AG08396 (cell line): Measurements from ENCODE around the gene PHACTR3.
"Not testable (repeated sequence)": the region's sequence is repeated elsewhere in the genome, so short reads cannot be mapped to it uniquely, and the experiment has no call there.

ENCODE experiments used
- DNase-seq: peaks from one replicate; pipeline ENCODE4 v3.0.0; 2012; ENCODE audit warnings: low spot score, mixed read lengths

The PHACTR3 gene

GRCh38 chr20:59603781-59604541 is at the start of gene PHACTR3:
Gene PHACTR3 (plus strand): TSS chr20:59604540. CDS start chr20:59605015, 475 bp downstream.
- no peak for DNase-seq

GRCh38 chr20:59557733-59558529 is 46.4 kb upstream of the PHACTR3 start:
- not testable (repeated sequence) for DNase-seq

GRCh38 chr20:59559024-59559817 is 45.1 kb upstream of the PHACTR3 start:
- DNase-seq, result no peak

DNA sequence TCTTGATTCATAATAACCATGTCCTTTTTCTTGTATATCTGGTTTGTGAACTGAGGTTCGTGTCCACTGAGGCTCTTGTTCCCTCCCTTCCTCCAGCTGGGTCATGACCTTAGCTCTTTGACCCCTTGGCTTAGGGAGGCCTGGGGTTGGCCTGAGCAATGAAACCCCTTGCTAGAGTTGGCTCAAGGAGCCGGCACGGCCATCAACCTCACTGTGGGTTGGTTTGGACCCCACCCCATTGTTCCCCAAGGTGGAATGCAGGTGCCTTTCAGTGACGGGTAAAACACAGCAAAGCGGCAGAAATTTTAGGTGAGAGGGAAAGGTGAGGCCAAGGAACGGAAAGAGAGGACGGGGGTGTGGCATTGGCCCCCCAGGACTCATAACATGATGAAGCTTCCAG is 44.5 kb upstream of the PHACTR3 start:
- DNase-seq, result no peak

DNA sequence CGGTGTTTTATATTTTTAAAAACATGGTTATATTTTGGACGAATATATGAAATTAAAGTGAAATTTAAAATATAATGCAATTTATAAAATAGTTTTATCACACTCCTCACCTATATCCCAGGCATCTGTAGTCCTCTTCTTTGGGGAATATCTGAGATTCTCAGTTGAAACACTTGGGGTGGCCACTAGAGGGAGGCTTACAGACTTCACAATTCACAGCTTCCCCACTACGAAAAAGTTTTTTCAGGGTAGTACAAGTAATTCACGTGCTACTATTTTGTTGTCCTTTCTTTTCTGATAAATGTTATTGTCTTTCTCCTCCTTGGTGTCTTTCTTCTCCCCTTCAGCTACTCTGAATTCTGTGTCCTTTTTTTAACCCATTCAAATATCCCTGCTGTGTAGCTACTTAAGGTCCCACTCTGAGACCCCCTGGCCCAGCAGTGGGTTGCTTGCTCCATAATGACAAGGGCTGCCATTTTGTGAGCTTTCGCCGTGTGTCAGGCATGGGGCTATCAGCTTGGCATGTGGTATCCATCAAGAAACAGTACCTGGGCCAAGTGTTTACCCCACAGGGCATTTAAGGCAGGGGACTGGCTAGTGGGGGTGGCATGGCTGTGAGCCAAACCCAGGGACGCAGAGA is 43.6 kb upstream of the PHACTR3 start:
- DNase-seq, result peak; percentile 55

DNA sequence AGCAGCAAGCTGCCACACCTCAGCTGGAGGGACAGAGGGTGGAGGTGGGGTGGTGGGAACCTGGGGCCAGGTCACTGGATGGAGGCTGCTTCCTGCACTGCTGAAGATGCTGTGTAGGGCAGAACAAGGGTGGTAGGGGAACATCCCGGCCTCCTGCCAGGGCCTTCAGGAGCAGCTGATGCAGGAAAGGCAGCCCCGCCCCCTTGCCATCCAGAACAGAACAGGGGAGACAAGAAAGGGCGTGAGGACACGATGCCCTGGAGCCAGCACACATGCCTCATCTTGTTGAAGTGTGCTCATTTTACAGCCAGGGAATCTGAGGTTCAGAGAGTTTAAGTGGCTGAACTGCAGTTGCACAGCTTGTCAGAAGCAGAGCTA is 43.1 kb upstream of the PHACTR3 start:
- DNase-seq, result no peak

- DNase-seq, result no peak
These were observed 42.6 kb upstream of the PHACTR3 start for GRCh38 chr20:59561614-59562277.

DNA sequence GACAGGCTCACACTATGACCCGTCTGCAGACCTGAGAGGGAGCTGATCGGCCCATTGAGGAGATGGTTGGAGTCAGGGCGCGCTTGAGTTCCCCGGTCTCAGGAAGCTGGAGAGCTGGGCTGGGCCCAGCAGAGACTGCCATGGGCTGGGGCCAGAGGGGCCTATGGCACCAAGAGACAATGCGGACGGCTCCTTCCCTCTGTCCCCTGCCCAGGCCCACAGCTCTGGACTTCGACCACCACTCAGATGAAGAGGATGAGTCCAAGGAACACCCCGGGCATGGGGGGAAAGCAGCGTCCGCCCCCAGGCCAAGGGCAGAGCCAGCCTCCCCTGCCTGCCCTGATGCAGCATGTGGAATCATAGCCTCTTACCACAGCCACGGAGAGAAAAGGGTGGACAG is 40.2 kb upstream of the PHACTR3 start:
- no peak for DNase-seq

DNA sequence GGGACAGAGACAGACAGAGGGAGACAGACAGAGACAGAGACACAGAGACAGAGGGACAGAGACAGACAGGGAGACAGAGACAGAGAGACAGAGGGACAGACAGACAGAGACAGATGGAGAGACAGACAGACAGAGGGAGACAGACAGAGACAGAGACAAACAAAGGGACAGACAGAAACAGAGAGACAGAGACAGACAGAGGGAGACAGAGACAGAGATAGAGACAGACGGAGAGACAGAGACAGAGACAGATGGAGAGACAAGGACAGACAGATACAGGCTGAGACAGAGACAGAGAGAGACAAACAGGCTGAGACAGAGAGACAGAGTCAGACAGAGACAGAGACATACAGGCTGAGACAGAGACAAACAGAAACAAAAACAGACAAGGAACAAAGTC is 39.4 kb upstream of the PHACTR3 start:
- no peak for DNase-seq

GRCh38 chr20:59565768-59566461 is 38.4 kb upstream of the PHACTR3 start:
- DNase-seq, result no peak

DNA sequence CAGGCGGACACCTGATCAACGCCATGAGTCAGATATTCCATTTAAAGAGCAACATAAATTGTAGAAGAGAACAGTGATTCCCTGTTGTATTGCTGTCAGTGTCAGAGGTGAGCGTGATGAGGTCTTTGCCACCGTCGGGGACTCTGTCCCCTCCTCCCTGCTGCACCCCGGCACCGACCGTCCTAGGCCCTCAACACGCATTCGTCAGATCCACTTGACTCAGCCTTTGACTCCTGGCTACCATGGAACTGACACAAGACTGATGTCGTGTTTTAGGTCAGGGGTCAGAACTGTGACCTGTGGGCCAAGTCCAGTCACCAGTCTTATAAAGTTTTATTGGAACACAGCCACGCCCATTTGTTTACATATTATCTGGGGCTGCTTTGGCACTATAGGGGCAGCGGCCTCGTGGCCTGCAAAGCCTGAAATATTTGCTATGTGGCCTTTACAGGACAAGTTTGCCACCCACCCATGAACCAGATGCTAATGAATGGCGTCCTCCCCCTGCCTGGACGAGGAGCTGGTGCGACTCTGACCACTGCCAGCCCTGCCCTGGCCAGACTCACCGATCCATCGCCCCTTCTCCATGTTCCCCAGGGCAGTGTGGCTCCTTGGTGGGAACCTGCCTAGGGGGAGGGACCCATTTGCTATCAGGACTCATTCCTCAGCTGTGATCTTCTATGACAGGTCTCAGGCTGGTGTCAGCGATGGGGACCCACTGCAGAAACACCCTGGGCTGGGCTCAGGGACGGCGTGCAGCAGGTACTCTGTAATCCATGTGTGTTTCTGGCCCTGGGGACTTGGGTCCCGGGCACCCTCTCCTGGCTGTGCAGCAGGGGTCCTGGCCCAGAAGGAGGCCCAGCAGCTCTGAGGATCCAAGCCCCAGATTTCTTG is 37.5 kb upstream of the PHACTR3 start:
- no peak for DNase-seq

GRCh38 chr20:59567585-59568508 is 36.5 kb upstream of the PHACTR3 start:
- DNase-seq, result no peak

- no peak for DNase-seq
These were observed 35.8 kb upstream of the PHACTR3 start for GRCh38 chr20:59568509-59569024.

DNA sequence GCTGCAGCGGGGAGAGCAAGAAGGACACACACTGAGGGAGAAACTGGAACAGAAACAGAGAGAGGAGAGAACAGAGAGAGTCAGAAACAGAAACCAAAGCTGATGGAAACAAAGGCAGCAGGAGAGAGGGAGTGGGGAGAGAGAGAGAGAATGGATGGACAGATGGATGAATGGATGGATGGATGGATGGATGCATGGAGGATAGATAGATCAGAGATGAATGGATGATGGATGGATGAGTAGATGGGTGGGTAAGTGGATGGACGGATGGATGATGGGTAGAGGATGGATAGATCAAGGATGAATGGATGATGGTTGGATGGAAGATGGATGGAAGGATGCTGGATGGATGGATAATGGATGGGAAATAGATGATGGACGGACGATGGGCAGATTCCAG is 35.0 kb upstream of the PHACTR3 start:
- no peak for DNase-seq

DNA sequence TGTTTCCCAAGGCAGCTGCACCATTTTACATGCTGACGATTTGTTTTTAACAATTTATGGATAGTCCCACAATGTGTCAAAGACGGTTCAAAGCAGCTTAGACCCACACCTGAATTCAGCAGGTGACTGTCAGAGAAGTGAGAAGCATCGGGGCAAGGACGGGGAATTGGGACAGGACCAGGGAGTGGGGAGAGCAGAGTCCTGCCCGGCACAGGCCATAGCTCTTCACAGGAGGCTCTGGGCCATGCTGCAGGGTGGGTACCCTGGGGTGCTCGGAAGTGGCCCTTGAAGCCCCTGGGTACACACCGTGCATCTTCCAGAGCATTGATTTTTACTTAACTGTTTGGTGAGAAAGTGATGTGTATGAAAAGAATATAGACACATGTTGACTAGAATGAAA is 33.2 kb upstream of the PHACTR3 start:
- peak; percentile 7 for DNase-seq

DNA sequence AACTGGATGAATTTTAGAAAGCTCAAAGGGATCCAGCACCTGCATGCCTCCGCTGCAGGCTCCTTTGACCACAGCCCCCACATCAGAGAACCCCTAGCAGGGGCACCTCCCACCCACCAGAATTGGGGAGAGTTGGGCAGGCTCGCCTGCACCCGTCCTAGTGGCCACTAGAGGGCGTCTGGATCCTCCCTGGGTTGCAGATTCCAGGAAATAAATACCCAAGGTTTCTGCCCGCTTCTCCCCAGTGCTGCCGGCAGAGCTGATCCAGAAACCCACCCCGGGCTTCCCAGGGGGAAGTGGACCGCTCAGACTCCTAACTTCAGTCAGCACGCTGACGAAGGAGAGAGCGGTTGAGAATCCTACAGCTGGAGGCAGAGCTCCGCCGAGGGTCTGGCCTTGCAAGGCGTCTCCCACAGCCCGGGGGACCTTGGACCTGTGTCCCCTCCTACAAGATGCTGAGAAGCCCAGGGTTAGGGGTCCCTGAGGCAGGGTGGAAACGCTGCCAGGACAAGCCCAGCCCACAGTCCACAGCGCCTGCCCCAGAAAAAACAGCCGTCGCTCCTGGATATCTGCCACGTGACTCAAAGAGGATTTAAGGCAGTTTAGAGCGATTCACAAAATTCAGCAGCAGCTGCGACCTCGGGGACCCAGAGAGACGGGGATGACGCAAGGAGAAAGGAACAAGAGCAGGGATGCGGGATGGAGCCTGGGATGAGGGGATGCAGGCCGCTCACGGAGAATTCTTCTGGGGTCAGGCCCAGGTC is 32.6 kb upstream of the PHACTR3 start:
- DNase-seq, result peak; percentile 86

DNA sequence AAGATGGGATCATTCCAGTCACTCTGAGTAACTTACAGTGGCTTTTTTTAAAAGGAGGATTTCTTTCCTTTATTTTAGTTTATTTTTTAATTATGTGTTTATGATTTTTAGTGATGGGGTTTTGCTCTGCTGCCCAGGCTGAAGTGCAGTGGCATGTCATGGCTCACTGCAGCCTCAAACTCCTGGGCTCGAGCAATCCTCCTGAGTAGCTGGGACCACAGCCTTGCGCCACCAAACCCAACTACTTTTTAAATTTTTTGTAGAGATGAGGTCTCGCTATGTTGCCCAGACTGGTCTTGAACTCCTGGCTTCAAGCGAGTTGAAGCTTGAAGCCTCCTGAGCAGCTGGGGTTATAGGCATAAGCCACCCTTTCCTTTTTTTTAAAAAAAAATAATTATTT is 31.8 kb upstream of the PHACTR3 start:
- DNase-seq, result no peak

GRCh38 chr20:59573837-59574236 is 30.5 kb upstream of the PHACTR3 start:
- DNase-seq, result no peak
